ENCODE data around the gene SPINK14.

SPINK14 gene

GRCh38 chr5:148168246-148168645 is at the start of gene SPINK14:
Gene SPINK14 (plus strand): TSS chr5:148168546. CDS start chr5:148169733, 1,187 bp downstream.
- Mint-ChIP-seq H3K36me3 (ENCODE audit: low read depth) (no peaks in the 10 kb centered on the region), H3K4me3 (no peak within 1 kb of the TSS), H3K4me1 (no peaks in the 10 kb centered on the region), H3K27me3 (ENCODE audit: low read depth) (no peaks in the 10 kb centered on the region), H3K9me3 (no peaks in the 10 kb centered on the region), H3K27ac (no peak within 1 kb of the TSS)
- no peak for TF ChIP-seq CTCF (IDR thresholded peaks at IDR 0.05; ENCODE audit: unreplicated experiment in 3 of 3)

- no peaks in the 10 kb centered on the region for H3K9me3 Mint-ChIP-seq
- no peak for TF ChIP-seq CTCF (IDR thresholded peaks at IDR 0.05; ENCODE audit: unreplicated experiment in 3 of 3)
These were observed 48.0 kb upstream of the SPINK14 start for GRCh38 chr5:148120317-148120716.

GRCh38 chr5:148125641-148126040 is 42.7 kb upstream of the SPINK14 start:
- Mint-ChIP-seq H3K36me3 (ENCODE audit: low read depth) (no peaks in the 10 kb centered on the region), H3K4me3 (no peak overlapping the region), H3K27me3 (ENCODE audit: low read depth) (no peaks in the 10 kb centered on the region), H3K27ac (no peak overlapping the region), H3K4me1 (no peaks in the 10 kb centered on the region), H3K9me3 (no peaks in the 10 kb centered on the region)
- TF ChIP-seq CTCF (IDR thresholded peaks at IDR 0.05; ENCODE audit: unreplicated experiment in 3 of 3), result no peak

More at GRCh38 chr5:148120317-148120716, 48.0 kb upstream of the SPINK14 start:
- no peaks in the 10 kb centered on the region for H3K4me1 Mint-ChIP-seq
- H3K36me3 Mint-ChIP-seq (ENCODE audit: low read depth), result no peaks in the 10 kb centered on the region
- H3K27me3 Mint-ChIP-seq (ENCODE audit: low read depth), result no peaks in the 10 kb centered on the region
- no peak overlapping the region for H3K27ac Mint-ChIP-seq
- no peak overlapping the region for H3K4me3 Mint-ChIP-seq

GRCh38 chr5:148135091-148136048 is 33.0 kb upstream of the SPINK14 start:
- no peaks in the 10 kb centered on the region for H3K36me3 Mint-ChIP-seq (ENCODE audit: low read depth)
- H3K4me1 Mint-ChIP-seq, result no peaks in the 10 kb centered on the region
- H3K27ac Mint-ChIP-seq, result no peak overlapping the region
- TF ChIP-seq CTCF (IDR thresholded peaks at IDR 0.05; ENCODE audit: unreplicated experiment in 3 of 3), result no peak
- H3K9me3 Mint-ChIP-seq, result no peaks in the 10 kb centered on the region
- peaks cover 4% of the 10 kb centered on the region for H3K27me3 Mint-ChIP-seq (ENCODE audit: low read depth)
- H3K4me3 Mint-ChIP-seq, result no peak overlapping the region

- H3K9me3 Mint-ChIP-seq, result peaks cover 5% of the 10 kb centered on the region
- no peaks in the 10 kb centered on the region for H3K36me3 Mint-ChIP-seq (ENCODE audit: low read depth)
- H3K4me3 Mint-ChIP-seq, result no peak overlapping the region
- H3K4me1 Mint-ChIP-seq, result peaks cover under 1% of the 10 kb centered on the region
- H3K27ac Mint-ChIP-seq, result no peak overlapping the region
- no peak for TF ChIP-seq CTCF (IDR thresholded peaks at IDR 0.05; ENCODE audit: unreplicated experiment in 3 of 3)
- H3K27me3 Mint-ChIP-seq (ENCODE audit: low read depth), result peaks cover 4% of the 10 kb centered on the region
These were observed 27.5 kb upstream of the SPINK14 start for GRCh38 chr5:148140846-148141245.
